Vagina (tissue), 2 donors: ENCODE data around the gene VRK3. TPM values are rescaled to one million over a fixed set of nuclear protein-coding genes. Genes with fewer than 3 reads are reported as not detected.

Experiments
- DNase-seq, 2 donors: peaks; one replicate each; pipeline ENCODE4 v3.0.0-alpha.2; 2017; ENCODE audit errors: extremely low spot score in 2 of 2
- H3K27ac ChIP-seq: fragments of 200-600 bp; sonication (generic); one replicate; pipeline ENCODE4 v1.5.1; 2019
- H3K27me3 ChIP-seq: fragments of 200-600 bp; sonication (generic); one replicate; pipeline ENCODE4 v1.5.1; 2019
- H3K36me3 ChIP-seq, 2 donors: fragments of 200-600 bp; sonication (generic); one replicate each; pipeline ENCODE4 v1.5.1; 2017 to 2019
- H3K4me1 ChIP-seq: fragments of 200-600 bp; sonication (generic); one replicate; pipeline ENCODE4 v1.5.1; 2019
- H3K4me3 ChIP-seq, 2 donors: fragments of 200-600 bp; sonication (generic); 1 replicate in 1 of 2; 2 replicates in 1 of 2; pipeline ENCODE4 v1.5.1; 2016 to 2019
- H3K9me3 ChIP-seq: fragments of 200-600 bp; sonication (generic); one replicate; pipeline ENCODE4 v1.5.1; 2019
- POLR2A ChIP-seq, 2 donors: fragments of 450-650 bp; IDR thresholded peaks; one replicate each; pipeline ENCODE4 v1.6.1; 2017; ENCODE audit warnings: antibody characterized with exemption in 2 of 2, mild to moderate bottlenecking in 2 of 2, moderate library complexity in 2 of 2
- POLR2AphosphoS5 ChIP-seq, 2 donors: sonication (generic); formaldehyde crosslinking; IDR thresholded peaks; one replicate each; pipeline ENCODE4 v1.9.0; 2017; ENCODE audit warnings: antibody characterized with exemption in 2 of 2, mild to moderate bottlenecking in 2 of 2, low read depth in 1 of 2; ENCODE audit not compliant: insufficient read depth in 1 of 2
- intact Hi-C: fragments of 100-400 bp; cut with DNase I; formaldehyde crosslinking; loops from one replicate; pipeline ENCODE4 v1.15.1; 2023
- total RNA-seq: library from RNA; depleted of rRNA; stranded (reverse); fragments of >200 nt; gene quantifications from one replicate; pipeline ENCODE4 v1.2.3, GENCODE V29; 2016
- TF ChIP-seq, protein P1 (sequence below), 3 experiments: fragments of 450-650 bp in 2 of 3; fragments of 200-600 bp in 1 of 3; sonication (generic) in 1 of 3; IDR thresholded peaks; one replicate each; pipeline ENCODE4 v1.5.1; 2017 to 2019; ENCODE audit warnings: antibody characterized with exemption in 3 of 3, mild to moderate bottlenecking in 2 of 3, moderate library complexity in 2 of 3

VRK3 gene
- total RNA-seq, 1 donor from 2014 or later: 34.9 TPM

DNA sequence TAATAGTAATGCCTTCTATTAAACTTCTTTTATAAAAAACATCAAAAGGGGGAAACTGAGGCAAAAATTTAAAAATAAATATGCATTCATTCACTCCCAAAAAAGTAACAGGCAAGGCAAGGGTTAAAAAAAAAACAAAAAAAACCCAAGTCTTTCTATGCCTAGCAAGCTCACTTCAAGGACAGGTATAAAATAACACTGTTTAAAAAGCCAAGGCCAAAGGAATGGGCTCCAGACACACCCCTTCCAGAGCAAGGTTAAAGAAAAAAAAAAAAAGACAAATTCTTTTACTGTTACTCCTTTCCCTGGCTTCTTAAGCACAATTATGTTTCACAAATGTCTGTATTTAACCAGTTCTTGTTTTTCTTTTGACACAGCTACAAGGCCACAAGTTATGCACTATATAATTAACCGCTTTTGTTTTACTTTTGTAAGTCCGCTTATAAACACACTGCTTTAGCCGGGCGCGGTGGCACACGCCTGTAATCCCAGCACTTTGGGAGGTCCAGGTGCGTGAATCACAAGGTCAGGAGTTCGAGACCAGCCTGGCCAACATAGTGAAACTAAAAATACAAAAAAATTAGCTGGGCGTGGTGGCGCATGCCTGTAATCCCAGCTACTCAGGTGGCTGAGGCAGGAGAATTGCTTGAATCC lies 67.8 kb downstream of the VRK3 start:
- Histone ChIP-seq H3K27ac (no peak overlapping the region), H3K36me3 (no peaks in the 10 kb centered on the region), H3K9me3 (no peaks in the 10 kb centered on the region), H3K4me3 (no peak overlapping the region), H3K4me1 (no peaks in the 10 kb centered on the region), H3K27me3 (peaks cover 4% of the 10 kb centered on the region)
- intact Hi-C loops: no loop called here
- no peak for DNase-seq
- TF ChIP-seq, protein P1, sequence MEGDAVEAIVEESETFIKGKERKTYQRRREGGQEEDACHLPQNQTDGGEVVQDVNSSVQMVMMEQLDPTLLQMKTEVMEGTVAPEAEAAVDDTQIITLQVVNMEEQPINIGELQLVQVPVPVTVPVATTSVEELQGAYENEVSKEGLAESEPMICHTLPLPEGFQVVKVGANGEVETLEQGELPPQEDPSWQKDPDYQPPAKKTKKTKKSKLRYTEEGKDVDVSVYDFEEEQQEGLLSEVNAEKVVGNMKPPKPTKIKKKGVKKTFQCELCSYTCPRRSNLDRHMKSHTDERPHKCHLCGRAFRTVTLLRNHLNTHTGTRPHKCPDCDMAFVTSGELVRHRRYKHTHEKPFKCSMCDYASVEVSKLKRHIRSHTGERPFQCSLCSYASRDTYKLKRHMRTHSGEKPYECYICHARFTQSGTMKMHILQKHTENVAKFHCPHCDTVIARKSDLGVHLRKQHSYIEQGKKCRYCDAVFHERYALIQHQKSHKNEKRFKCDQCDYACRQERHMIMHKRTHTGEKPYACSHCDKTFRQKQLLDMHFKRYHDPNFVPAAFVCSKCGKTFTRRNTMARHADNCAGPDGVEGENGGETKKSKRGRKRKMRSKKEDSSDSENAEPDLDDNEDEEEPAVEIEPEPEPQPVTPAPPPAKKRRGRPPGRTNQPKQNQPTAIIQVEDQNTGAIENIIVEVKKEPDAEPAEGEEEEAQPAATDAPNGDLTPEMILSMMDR (IDR thresholded peaks at IDR 0.05): no peak

DNA sequence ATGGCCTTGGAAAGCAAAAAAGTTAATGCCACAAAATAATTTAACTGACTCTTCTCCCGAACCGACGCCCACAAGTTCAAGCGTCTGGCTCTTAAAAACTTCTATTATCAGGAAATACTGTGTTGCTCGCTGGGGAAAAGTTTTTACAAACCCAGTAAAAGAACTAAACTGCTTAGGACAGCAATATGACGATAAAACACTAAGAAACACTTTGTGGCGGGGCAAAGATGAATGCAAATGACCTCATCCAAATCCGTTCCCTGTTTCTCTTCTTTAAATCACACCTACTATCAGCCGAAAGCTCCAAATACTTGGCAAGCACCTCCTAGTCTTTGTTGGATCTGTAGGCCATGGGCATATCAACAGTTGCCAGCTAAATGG lies 69.1 kb downstream of the VRK3 start:
- H3K9me3 ChIP-seq: no peaks in the 10 kb centered on the region
- no peak overlapping the region for H3K27ac ChIP-seq
- no peak for TF ChIP-seq POLR2AphosphoS5 (IDR thresholded peaks at IDR 0.05; ENCODE audit: insufficient read depth in 1 of 2, low read depth in 1 of 2)
- TF ChIP-seq, protein P1 (IDR thresholded peaks at IDR 0.05): no peak
- no peak for TF ChIP-seq POLR2A (IDR thresholded peaks at IDR 0.05)
- H3K4me3 ChIP-seq: no peak overlapping the region
- DNase-seq: no peak
- H3K36me3 ChIP-seq: no peaks in the 10 kb centered on the region
- peaks cover 4% of the 10 kb centered on the region for H3K27me3 ChIP-seq
- intact Hi-C loops: no loop called here
- H3K4me1 ChIP-seq: no peaks in the 10 kb centered on the region

DNA sequence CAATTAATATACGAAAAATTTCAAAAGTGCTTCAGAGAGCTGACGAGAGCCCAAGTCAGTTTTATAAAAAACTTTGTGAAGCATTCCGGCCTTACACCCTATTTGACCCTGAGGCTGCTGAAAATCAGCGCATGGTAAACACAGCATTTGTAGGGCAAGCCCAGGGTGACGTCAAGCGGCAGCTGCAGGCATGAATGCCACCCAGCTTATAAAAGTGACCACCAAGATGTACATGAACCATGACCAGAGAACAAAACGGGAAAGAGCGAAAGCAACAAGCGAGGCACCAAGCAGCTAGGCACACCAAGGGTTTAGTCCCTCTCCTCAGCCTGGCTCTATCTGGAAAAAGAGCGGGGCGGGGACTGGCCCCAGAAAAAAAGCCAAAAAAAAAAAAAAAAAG lies 70.2 kb downstream of the VRK3 start:
- H3K36me3 ChIP-seq: no peaks in the 10 kb centered on the region
- TF ChIP-seq, protein P1 (IDR thresholded peaks at IDR 0.05): no peak
- no peak for TF ChIP-seq POLR2AphosphoS5 (IDR thresholded peaks at IDR 0.05; ENCODE audit: insufficient read depth in 1 of 2, low read depth in 1 of 2)
- no peak for TF ChIP-seq POLR2A (IDR thresholded peaks at IDR 0.05)
- H3K27me3 ChIP-seq: peaks cover 4% of the 10 kb centered on the region
- H3K9me3 ChIP-seq: no peaks in the 10 kb centered on the region
- no peak overlapping the region for H3K4me3 ChIP-seq
- no peaks in the 10 kb centered on the region for H3K4me1 ChIP-seq
- H3K27ac ChIP-seq: no peak overlapping the region
- intact Hi-C loops: no loop called here
- DNase-seq: no peak

DNA sequence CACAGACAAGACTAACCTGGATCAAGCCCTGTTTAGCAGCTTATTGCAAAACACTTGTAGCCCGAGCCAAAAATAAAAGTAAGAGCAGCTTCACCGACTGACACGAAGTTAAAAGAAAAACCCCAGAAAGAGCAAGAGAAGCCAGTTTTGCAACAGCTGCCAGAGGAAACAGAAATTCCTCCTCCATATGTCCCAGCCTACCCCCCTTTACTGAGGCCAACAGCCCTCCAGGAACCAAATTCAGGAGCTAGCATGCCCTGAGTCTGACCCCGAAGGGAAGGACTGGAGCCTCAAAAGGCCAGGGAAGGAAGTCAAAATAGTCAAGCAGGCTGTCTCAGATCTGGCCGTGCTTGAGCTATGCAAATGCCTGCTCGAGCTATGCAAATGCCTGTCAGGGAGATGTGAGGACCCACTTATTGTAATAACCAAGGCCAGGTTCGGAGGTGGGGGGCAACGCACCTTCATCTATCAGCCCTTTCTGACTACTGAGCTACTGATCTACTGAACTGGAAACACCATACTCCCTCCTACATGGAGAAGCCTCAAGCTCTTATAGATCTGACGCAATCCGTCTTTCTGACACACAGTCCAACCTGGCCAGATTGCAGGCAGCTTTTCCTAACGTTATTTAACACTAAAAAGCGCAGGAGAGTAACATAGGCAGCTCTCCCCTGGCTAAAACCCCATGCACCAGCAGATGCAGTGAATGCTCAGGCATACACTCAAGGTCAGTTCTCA lies 70.9 kb downstream of the VRK3 start:
- DNase-seq: no peak
- no peak for TF ChIP-seq POLR2A (IDR thresholded peaks at IDR 0.05)
- no peak for TF ChIP-seq POLR2AphosphoS5 (IDR thresholded peaks at IDR 0.05; ENCODE audit: insufficient read depth in 1 of 2, low read depth in 1 of 2)
- TF ChIP-seq, protein P1 (IDR thresholded peaks at IDR 0.05): no peak
- Histone ChIP-seq H3K27me3 (peaks cover 4% of the 10 kb centered on the region), H3K4me3 (no peak overlapping the region), H3K9me3 (no peaks in the 10 kb centered on the region), H3K36me3 (no peaks in the 10 kb centered on the region), H3K4me1 (no peaks in the 10 kb centered on the region), H3K27ac (no peak overlapping the region)
- intact Hi-C loops: no loop called here

DNA sequence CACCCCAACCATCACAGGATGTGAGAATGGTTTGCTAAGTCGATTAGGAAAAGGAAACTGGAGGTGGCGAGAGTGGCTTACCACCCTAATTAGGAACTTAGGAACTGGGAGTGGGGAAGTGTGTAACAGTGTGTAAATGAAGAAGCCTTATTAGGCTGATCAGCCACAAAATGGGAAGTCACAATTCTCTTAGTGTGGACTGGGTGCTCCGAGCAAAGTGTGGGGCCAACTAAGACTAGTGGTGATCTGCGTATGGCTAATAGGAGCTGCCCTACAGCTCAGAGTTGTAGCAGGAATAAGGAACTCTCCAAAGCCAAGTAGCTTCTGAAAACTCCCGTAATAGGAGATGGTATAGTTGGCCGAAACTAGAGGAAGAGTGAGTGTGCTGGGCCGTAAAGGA lies 71.8 kb downstream of the VRK3 start:
- Histone ChIP-seq H3K27me3 (peaks cover 4% of the 10 kb centered on the region), H3K27ac (no peak overlapping the region), H3K36me3 (no peaks in the 10 kb centered on the region), H3K4me3 (no peak overlapping the region), H3K4me1 (no peaks in the 10 kb centered on the region), H3K9me3 (no peaks in the 10 kb centered on the region)
- no peak for DNase-seq
- intact Hi-C loops: no loop called here
- TF ChIP-seq, protein P1 (IDR thresholded peaks at IDR 0.05): no peak
- TF ChIP-seq POLR2A (IDR thresholded peaks at IDR 0.05) (no peak), POLR2AphosphoS5 (IDR thresholded peaks at IDR 0.05; ENCODE audit: insufficient read depth in 1 of 2, low read depth in 1 of 2) (no peak)
